Stimulated activated naive B cell treated with anti-CD40 and anti-IgM and Interleukin-4, amounts not matched to agents 10 μg/mL and 1 μg/mL and 100 μg/mL, for 72 hours (primary cell): ENCODE results near the gene EXPH5.

Experiments used
- ATAC-seq, 2 donors: fragments of 150-1000 bp; cut with Tn5 transposase; replicated peaks; 2 replicates each; pipeline ENCODE4 v1.10.0; 2021; ENCODE audit warnings: moderate library complexity in 1 of 2
- DNase-seq: peaks from one replicate; pipeline ENCODE4 v3.0.0; 2021
- H3K27ac Mint-ChIP-seq: one replicate; pipeline ENCODE4 v1.8.0; 2022; ENCODE audit warnings: mild to moderate bottlenecking, mixed read lengths
- H3K27me3 Mint-ChIP-seq, 2 donors: one replicate each; pipeline ENCODE4 v1.8.0; 2022; ENCODE audit warnings: mixed read lengths in 2 of 2
- H3K36me3 Mint-ChIP-seq, 2 donors: one replicate each; pipeline ENCODE4 v1.8.0; 2022; ENCODE audit warnings: mixed read lengths in 2 of 2, mild to moderate bottlenecking in 1 of 2
- H3K4me1 Mint-ChIP-seq, 2 donors: one replicate each; pipeline ENCODE4 v1.8.0; 2022; ENCODE audit warnings: mixed read lengths in 2 of 2, mild to moderate bottlenecking in 1 of 2
- H3K4me3 Mint-ChIP-seq, 2 donors: one replicate each; pipeline ENCODE4 v1.8.0; 2022; ENCODE audit warnings: mild to moderate bottlenecking in 2 of 2, mixed read lengths in 2 of 2, moderate library complexity in 1 of 2
- H3K9me3 Mint-ChIP-seq, 2 donors: one replicate each; pipeline ENCODE4 v1.8.0; 2022; ENCODE audit warnings: mixed read lengths in 2 of 2, mild to moderate bottlenecking in 1 of 2

The EXPH5 gene

GRCh38 chr11:108498046-108498815 is 95.3 kb downstream of the EXPH5 start, which contains the start of gene POGLUT3:
POGLUT3 (minus strand) TSS chr11:108498384; CDS start chr11:108498366, 18 bp downstream.
- Mint-ChIP-seq H3K27me3 (no peaks in the 10 kb centered on the region), H3K27ac (peak within 1 kb of the TSS; percentile 97), H3K36me3 (no peaks in the 10 kb centered on the region), H3K4me3 (peak within 1 kb of the TSS; percentile 95 to 96), H3K4me1 (peaks cover 5% of the 10 kb centered on the region in 2 donors), H3K9me3 (no peaks in the 10 kb centered on the region)
- ATAC-seq (peak; percentile 66 to 67), DNase-seq (peak; percentile 23)

- Mint-ChIP-seq H3K9me3 (no peaks in the 10 kb centered on the region), H3K27ac (peak overlapping the region; percentile 97), H3K4me3 (peak overlapping the region; percentile 95 to 96), H3K27me3 (no peaks in the 10 kb centered on the region), H3K36me3 (no peaks in the 10 kb centered on the region), H3K4me1 (peaks cover 5% of the 10 kb centered on the region in 2 donors)
- DNase-seq: peak; percentile 56
- peak; percentile 71 to 80 for ATAC-seq
Observed at GRCh38 chr11:108497317-108498045, 96.1 kb downstream of the EXPH5 start.

GRCh38 chr11:108496643-108497256 is 96.8 kb downstream of the EXPH5 start:
- Mint-ChIP-seq H3K4me1 (peaks cover 5% of the 10 kb centered on the region in 2 donors), H3K9me3 (no peaks in the 10 kb centered on the region), H3K27ac (no peak overlapping the region), H3K4me3 (peak overlapping the region in 1 of 2 donors; percentile 9), H3K27me3 (no peaks in the 10 kb centered on the region), H3K36me3 (no peaks in the 10 kb centered on the region)
- ATAC-seq: no peak
- DNase-seq: no peak

- no peaks in the 10 kb centered on the region for H3K9me3 Mint-ChIP-seq
- DNase-seq: no peak
- H3K4me1 Mint-ChIP-seq: peaks cover 5% of the 10 kb centered on the region in 2 donors
- H3K27me3 Mint-ChIP-seq: no peaks in the 10 kb centered on the region
- ATAC-seq: no peak
- no peak overlapping the region for H3K4me3 Mint-ChIP-seq
- no peak overlapping the region for H3K27ac Mint-ChIP-seq
- H3K36me3 Mint-ChIP-seq: peaks cover 1% of the 10 kb centered on the region in 2 donors
Observed at GRCh38 chr11:108495326-108495725, 98.2 kb downstream of the EXPH5 start.

- ATAC-seq (no peak), DNase-seq (no peak)
- peaks cover 3 to 6% of the 10 kb centered on the region in 2 donors for H3K36me3 Mint-ChIP-seq
- peaks cover 5% of the 10 kb centered on the region in 2 donors for H3K4me1 Mint-ChIP-seq
- no peak overlapping the region for H3K27ac Mint-ChIP-seq
- no peaks in the 10 kb centered on the region for H3K27me3 Mint-ChIP-seq
- H3K4me3 Mint-ChIP-seq: no peak overlapping the region
- H3K9me3 Mint-ChIP-seq: no peaks in the 10 kb centered on the region
Observed at GRCh38 chr11:108494182-108494581, 99.4 kb downstream of the EXPH5 start.

GRCh38 chr11:108491936-108492335 is 101.6 kb downstream of the EXPH5 start:
- Mint-ChIP-seq H3K27ac (no peak overlapping the region), H3K36me3 (peaks cover 9 to 24% of the 10 kb centered on the region in 2 donors), H3K4me1 (peaks cover 0 to 3% of the 10 kb centered on the region in 2 donors), H3K27me3 (no peaks in the 10 kb centered on the region), H3K4me3 (no peak overlapping the region), H3K9me3 (no peaks in the 10 kb centered on the region)
- DNase-seq: no peak
- no peak for ATAC-seq

GRCh38 chr11:108486828-108487227 is 106.7 kb downstream of the EXPH5 start:
- Mint-ChIP-seq H3K9me3 (no peaks in the 10 kb centered on the region), H3K36me3 (peaks cover 17 to 50% of the 10 kb centered on the region in 2 donors), H3K4me1 (no peaks in the 10 kb centered on the region), H3K27me3 (no peaks in the 10 kb centered on the region), H3K27ac (no peak overlapping the region), H3K4me3 (no peak overlapping the region)
- no peak for DNase-seq
- ATAC-seq: no peak

- DNase-seq: no peak
- H3K36me3 Mint-ChIP-seq: peaks cover 19 to 53% of the 10 kb centered on the region in 2 donors
- ATAC-seq: no peak
- no peak overlapping the region for H3K4me3 Mint-ChIP-seq
- H3K4me1 Mint-ChIP-seq: no peaks in the 10 kb centered on the region
- no peaks in the 10 kb centered on the region for H3K9me3 Mint-ChIP-seq
- no peaks in the 10 kb centered on the region for H3K27me3 Mint-ChIP-seq
- no peak overlapping the region for H3K27ac Mint-ChIP-seq
Observed at GRCh38 chr11:108486331-108486730, 107.2 kb downstream of the EXPH5 start.

GRCh38 chr11:108483163-108483562 is 110.4 kb downstream of the EXPH5 start:
- H3K4me1 Mint-ChIP-seq: no peaks in the 10 kb centered on the region
- no peak overlapping the region for H3K27ac Mint-ChIP-seq
- DNase-seq (no peak), ATAC-seq (no peak)
- H3K9me3 Mint-ChIP-seq: no peaks in the 10 kb centered on the region
- H3K36me3 Mint-ChIP-seq: peaks cover 15 to 43% of the 10 kb centered on the region in 2 donors
- H3K4me3 Mint-ChIP-seq: no peak overlapping the region
- H3K27me3 Mint-ChIP-seq: no peaks in the 10 kb centered on the region

- no peak overlapping the region for H3K27ac Mint-ChIP-seq
- no peaks in the 10 kb centered on the region for H3K4me1 Mint-ChIP-seq
- H3K4me3 Mint-ChIP-seq: no peak overlapping the region
- ATAC-seq (no peak), DNase-seq (no peak)
- H3K36me3 Mint-ChIP-seq: peaks cover 8 to 13% of the 10 kb centered on the region in 2 donors
- no peaks in the 10 kb centered on the region for H3K27me3 Mint-ChIP-seq
- no peaks in the 10 kb centered on the region for H3K9me3 Mint-ChIP-seq
Observed at GRCh38 chr11:108474664-108475463, 118.7 kb downstream of the EXPH5 start.

GRCh38 chr11:108472681-108473080 is 120.9 kb downstream of the EXPH5 start:
- Mint-ChIP-seq H3K4me1 (peaks cover 2 to 6% of the 10 kb centered on the region in 2 donors), H3K36me3 (peaks cover 7 to 9% of the 10 kb centered on the region in 2 donors), H3K27ac (no peak overlapping the region), H3K4me3 (no peak overlapping the region), H3K27me3 (no peaks in the 10 kb centered on the region), H3K9me3 (no peaks in the 10 kb centered on the region)
- no peak for ATAC-seq
- DNase-seq: no peak

GRCh38 chr11:108468478-108468864 is 125.1 kb downstream of the EXPH5 start:
- H3K9me3 Mint-ChIP-seq: no peaks in the 10 kb centered on the region
- no peak for DNase-seq
- H3K4me1 Mint-ChIP-seq: peaks cover 4 to 19% of the 10 kb centered on the region in 2 donors
- H3K36me3 Mint-ChIP-seq: peaks cover 4 to 5% of the 10 kb centered on the region in 2 donors
- H3K27me3 Mint-ChIP-seq: no peaks in the 10 kb centered on the region
- peak overlapping the region; percentile 82 for H3K27ac Mint-ChIP-seq
- ATAC-seq: no peak
- peak overlapping the region; percentile 22 to 29 for H3K4me3 Mint-ChIP-seq

- no peaks in the 10 kb centered on the region for H3K27me3 Mint-ChIP-seq
- H3K36me3 Mint-ChIP-seq: peaks cover 4 to 5% of the 10 kb centered on the region in 2 donors
- peak within 1 kb of the TSS; percentile 99 for H3K27ac Mint-ChIP-seq
- peaks cover 4 to 19% of the 10 kb centered on the region in 2 donors for H3K4me1 Mint-ChIP-seq
- peak within 1 kb of the TSS; percentile 96 to 99 for H3K4me3 Mint-ChIP-seq
- no peaks in the 10 kb centered on the region for H3K9me3 Mint-ChIP-seq
- DNase-seq: peak; percentile 93
- peak; percentile 99 for ATAC-seq
Observed at GRCh38 chr11:108467091-108467823, 126.3 kb downstream of the EXPH5 start, which contains the start of gene C11orf65. C11orf65 (minus strand) TSS chr11:108467529; CDS start chr11:108461559, 5,970 bp downstream.
